MM.1S (cell line): ENCODE results near the gene OR4D1.
A peak's percentile ranks its signal among the peaks of the same experiment; 100 is the strongest.

Experiments used
- CTCF ChIP-seq: fragments of 300-600 bp; sonication (generic); IDR thresholded peaks from 2 replicates; pipeline ENCODE4 v1.5.1; 2016; ENCODE audit warnings: antibody characterized with exemption, low read length, mixed read lengths
- EZH2 ChIP-seq: fragments of 300-600 bp; sonication (generic); optimal IDR thresholded peaks from 2 replicates; pipeline ENCODE3; 2017; ENCODE audit warnings: low read depth, mild to moderate bottlenecking, antibody characterized with exemption, low read length, mixed read lengths

DNA sequence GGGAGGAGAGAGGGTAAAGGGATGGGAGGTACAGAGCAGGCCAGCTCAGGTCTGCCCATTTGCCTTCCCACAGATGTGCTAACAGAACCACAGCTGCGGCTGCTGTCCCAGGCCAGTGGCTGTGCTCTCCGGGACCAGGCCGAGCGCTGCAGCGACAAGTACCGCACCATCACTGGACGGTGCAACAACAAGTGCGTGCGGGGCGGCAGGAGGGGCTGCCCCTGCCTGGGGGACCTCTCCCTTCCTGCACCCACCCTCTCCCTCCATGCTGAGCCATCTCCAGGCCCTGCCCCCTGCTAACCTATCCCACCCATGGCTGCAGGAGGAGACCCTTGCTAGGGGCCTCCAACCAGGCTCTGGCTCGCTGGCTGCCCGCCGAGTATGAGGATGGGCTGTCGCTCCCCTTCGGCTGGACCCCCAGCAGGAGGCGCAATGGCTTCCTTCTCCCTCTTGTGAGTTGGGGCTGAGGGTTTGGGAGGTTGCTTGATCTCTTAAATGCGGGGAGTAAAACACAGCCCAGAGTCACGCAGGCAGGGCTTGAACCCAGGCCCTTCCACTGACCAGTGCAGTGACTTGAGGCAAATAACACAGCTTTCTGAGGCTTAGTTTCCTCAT is 45.6 kb downstream of the OR4D1 start:
- TF ChIP-seq CTCF (peak; percentile 20; the same call in 1 of the 2 replicates), EZH2 (no peak)
